ENCODE data around the gene C19orf33.

The C19orf33 gene

GRCh38 chr19:38310279-38310670, 6.2 kb downstream of the C19orf33 start:
- no peak for TF ChIP-seq TAF1 (IDR thresholded peaks at IDR 0.05; ENCODE audit: borderline replicate concordance, insufficient read depth, low read length)
- no peak for TF ChIP-seq POLR2AphosphoS5 (IDR thresholded peaks at IDR 0.05; ENCODE audit: low read depth, low read length)
- no peak for TF ChIP-seq FOXP2 (optimal IDR thresholded peaks at IDR 0.05; ENCODE audit: borderline replicate concordance, extremely low read depth, extremely low read length, insufficient read depth)
- no peak for TF ChIP-seq SIN3A (IDR thresholded peaks at IDR 0.05; ENCODE audit: borderline replicate concordance, insufficient read depth, low read length)
- TF ChIP-seq, protein P1, sequence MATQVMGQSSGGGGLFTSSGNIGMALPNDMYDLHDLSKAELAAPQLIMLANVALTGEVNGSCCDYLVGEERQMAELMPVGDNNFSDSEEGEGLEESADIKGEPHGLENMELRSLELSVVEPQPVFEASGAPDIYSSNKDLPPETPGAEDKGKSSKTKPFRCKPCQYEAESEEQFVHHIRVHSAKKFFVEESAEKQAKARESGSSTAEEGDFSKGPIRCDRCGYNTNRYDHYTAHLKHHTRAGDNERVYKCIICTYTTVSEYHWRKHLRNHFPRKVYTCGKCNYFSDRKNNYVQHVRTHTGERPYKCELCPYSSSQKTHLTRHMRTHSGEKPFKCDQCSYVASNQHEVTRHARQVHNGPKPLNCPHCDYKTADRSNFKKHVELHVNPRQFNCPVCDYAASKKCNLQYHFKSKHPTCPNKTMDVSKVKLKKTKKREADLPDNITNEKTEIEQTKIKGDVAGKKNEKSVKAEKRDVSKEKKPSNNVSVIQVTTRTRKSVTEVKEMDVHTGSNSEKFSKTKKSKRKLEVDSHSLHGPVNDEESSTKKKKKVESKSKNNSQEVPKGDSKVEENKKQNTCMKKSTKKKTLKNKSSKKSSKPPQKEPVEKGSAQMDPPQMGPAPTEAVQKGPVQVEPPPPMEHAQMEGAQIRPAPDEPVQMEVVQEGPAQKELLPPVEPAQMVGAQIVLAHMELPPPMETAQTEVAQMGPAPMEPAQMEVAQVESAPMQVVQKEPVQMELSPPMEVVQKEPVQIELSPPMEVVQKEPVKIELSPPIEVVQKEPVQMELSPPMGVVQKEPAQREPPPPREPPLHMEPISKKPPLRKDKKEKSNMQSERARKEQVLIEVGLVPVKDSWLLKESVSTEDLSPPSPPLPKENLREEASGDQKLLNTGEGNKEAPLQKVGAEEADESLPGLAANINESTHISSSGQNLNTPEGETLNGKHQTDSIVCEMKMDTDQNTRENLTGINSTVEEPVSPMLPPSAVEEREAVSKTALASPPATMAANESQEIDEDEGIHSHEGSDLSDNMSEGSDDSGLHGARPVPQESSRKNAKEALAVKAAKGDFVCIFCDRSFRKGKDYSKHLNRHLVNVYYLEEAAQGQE (IDR thresholded peaks at IDR 0.05; ENCODE audit: insufficient read depth in 1 of 2, low read depth in 2 of 2, low read length in 2 of 2), result no peak

DNA sequence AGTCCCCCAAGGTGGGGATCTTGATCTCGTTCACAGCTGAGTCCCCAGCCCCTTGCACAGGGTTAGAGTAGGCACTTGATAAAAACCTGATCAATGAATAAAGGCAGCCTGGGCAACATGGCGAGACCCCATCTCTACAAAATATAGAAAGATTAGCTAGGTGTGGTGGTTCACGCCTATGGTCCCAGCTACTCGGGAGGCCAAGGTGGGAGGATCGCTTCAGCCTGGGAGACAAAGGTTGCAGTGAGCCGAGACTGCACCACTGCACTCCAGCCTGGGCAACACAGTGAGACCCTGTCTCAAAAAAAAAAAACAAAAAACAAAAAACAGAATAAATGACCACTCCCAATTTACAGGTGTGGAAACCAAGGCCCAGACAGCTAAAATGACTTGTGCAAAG, 6.9 kb downstream of the C19orf33 start:
- TF ChIP-seq FOXP2 (optimal IDR thresholded peaks at IDR 0.05; ENCODE audit: borderline replicate concordance, extremely low read depth, extremely low read length, insufficient read depth), result no peak
- TF ChIP-seq SIN3A (IDR thresholded peaks at IDR 0.05; ENCODE audit: borderline replicate concordance, insufficient read depth, low read length), result no peak
- no peak for TF ChIP-seq POLR2AphosphoS5 (IDR thresholded peaks at IDR 0.05; ENCODE audit: low read depth, low read length)
- no peak for TF ChIP-seq TAF1 (IDR thresholded peaks at IDR 0.05; ENCODE audit: borderline replicate concordance, insufficient read depth, low read length)
- TF ChIP-seq, protein P1 (IDR thresholded peaks at IDR 0.05; ENCODE audit: insufficient read depth in 1 of 2, low read depth in 2 of 2, low read length in 2 of 2), result no peak

- TF ChIP-seq POLR2AphosphoS5 (IDR thresholded peaks at IDR 0.05; ENCODE audit: low read depth, low read length) (no peak), FOXP2 (optimal IDR thresholded peaks at IDR 0.05; ENCODE audit: borderline replicate concordance, extremely low read depth, extremely low read length, insufficient read depth) (peak; percentile 93)
These were observed 11.8 kb downstream of the C19orf33 start, which contains the start of gene YIF1B for GRCh38 chr19:38315657-38316476. Gene YIF1B, minus strand, starts transcription at chr19:38315947. Its CDS starts 30 bp downstream, at chr19:38315917.

GRCh38 chr19:38316477-38317067, 12.5 kb downstream of the C19orf33 start:
- TF ChIP-seq FOXP2 (optimal IDR thresholded peaks at IDR 0.05; ENCODE audit: borderline replicate concordance, extremely low read depth, extremely low read length, insufficient read depth) (no peak), TAF1 (IDR thresholded peaks at IDR 0.05; ENCODE audit: borderline replicate concordance, insufficient read depth, low read length) (no peak), SIN3A (IDR thresholded peaks at IDR 0.05; ENCODE audit: borderline replicate concordance, insufficient read depth, low read length) (no peak), POLR2AphosphoS5 (IDR thresholded peaks at IDR 0.05; ENCODE audit: low read depth, low read length) (no peak)
- TF ChIP-seq, protein P1 (IDR thresholded peaks at IDR 0.05; ENCODE audit: insufficient read depth in 1 of 2, low read depth in 2 of 2, low read length in 2 of 2), result no peak

DNA sequence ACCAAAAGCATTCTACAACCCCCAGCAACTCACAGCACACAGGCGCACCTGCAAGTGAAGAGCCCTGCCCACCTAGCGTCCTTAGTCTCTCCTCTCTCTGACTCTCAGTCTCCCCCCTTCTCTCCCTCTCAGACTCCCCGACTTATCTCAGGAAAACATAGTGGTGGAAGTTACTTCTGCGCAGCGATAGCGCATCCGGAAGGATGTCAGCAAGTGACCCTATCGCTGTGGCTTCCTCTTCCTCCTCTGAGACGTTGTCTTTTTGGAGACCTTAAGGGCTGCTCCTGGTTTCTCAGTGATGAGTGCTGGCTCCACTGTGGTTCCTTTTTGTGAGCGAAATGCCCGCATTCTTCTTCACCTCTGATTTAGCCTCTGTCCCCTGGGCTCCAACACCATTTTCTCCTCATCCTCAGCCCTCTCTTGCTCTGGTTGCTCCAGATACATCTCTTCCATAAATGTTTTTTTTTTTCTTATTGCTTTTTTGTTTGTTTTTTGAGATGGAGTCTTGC, 13.1 kb downstream of the C19orf33 start:
- no peak for TF ChIP-seq TAF1 (IDR thresholded peaks at IDR 0.05; ENCODE audit: borderline replicate concordance, insufficient read depth, low read length)
- no peak for TF ChIP-seq SIN3A (IDR thresholded peaks at IDR 0.05; ENCODE audit: borderline replicate concordance, insufficient read depth, low read length)
- TF ChIP-seq, protein P1 (IDR thresholded peaks at IDR 0.05; ENCODE audit: insufficient read depth in 1 of 2, low read depth in 2 of 2, low read length in 2 of 2), result no peak
- no peak for TF ChIP-seq FOXP2 (optimal IDR thresholded peaks at IDR 0.05; ENCODE audit: borderline replicate concordance, extremely low read depth, extremely low read length, insufficient read depth)
- no peak for TF ChIP-seq POLR2AphosphoS5 (IDR thresholded peaks at IDR 0.05; ENCODE audit: low read depth, low read length)
